ELF-1 (cell line): ENCODE results near the gene PSMD5.

Source experiments
- DNase-seq: peaks from one replicate; pipeline ENCODE4 v3.0.0-alpha.2; 2016; ENCODE audit warnings: low read depth, low spot score

The PSMD5 gene

DNA sequence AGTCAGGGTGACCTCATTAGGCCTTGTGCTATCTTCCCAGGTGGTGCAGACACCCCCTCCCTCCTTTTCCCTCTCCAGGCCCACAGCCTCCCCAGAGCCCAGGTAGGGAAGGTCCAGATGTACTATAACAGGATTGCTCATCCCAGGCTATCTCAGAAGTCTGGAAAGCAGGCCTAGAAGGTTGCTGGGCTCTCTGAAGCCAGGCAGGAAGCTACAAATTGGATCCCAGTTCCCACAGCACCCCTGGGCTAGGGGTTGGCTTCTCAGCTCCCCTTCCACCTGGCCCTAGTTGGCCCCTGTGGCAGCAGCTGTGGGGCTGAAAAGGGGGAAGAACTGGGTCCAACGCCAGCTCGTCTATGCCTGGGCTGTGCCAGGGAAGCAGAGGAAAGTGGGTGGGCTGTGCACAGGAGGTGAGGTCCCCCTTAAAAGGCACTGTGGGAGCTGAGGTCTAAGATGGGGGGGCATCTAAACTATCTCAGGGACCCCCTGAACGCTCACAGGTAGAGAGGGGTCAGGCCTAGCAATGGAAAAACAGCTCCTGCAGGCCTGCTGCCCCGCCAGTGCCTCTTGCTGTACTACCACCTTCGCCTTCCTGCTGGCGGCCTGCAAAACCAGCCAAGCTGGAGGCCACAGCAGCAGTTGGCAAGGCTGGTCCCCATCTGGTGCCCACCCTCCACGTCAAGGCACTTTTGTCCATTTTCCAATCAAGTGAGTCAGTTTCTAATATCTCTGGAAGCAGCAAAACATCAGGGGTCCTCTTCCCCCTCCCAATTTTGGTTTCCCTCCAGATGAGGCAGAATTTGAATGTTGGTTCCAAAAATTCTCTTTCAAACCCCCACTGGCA is 13.3 kb upstream of the PSMD5 start:
- no peak for DNase-seq

- no peak for DNase-seq
Measured at GRCh38 chr9:120854596-120855327, 12.0 kb upstream of the PSMD5 start.

DNA sequence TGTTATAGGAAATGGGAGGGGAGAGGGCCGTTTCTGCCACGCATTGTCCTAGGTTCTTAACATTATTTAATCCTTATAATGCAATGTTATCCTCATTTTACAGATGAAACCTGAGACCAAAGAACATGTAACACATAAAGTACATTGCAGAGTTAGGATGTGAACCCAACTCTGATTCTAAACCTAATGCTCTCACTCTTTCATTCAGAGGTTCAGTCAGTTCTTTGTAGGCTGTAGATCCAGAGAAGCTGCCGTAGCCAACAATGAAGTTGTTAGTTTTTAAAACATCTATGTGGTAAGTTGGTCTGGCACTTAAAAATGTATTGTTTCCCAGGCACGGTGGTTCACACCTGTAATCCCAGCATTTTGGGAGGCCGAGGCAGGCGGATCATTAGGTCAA is 10.5 kb upstream of the PSMD5 start:
- no peak for DNase-seq

DNA sequence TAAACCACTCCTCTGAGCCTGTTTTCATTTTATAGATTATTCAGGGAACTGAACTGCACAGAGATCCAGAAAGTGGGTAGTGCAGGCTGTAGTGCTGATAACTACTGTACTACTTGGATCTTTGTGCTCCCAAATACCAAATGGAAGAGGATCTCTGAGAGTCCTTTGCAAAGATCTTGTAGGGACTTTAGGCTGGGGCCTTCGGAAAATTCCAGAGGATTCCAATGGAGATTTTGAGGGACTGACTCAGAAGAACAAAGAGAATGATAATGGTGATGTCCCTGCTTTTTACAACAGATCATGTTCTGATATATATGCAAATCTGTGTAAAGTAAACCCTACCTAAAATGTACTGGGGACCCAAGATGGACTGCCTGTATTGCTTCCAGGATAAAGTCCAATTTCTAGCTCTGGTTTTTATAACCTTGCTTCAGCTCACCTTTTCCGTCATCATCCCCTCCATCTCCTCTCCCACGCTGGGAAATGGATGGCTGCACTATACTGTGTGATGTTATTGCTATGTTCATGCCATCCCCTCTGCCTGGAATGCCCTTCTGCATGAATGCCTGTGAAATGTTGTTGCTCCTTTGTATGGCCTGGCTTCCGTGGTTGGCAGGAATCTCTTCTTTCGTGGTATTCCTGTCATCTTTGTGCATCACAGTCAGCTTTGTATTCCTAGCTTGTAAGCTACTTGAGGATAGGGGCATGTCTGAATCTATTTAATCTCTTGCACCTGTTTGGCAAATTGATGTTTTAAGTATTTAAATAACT is 9.7 kb upstream of the PSMD5 start:
- no peak for DNase-seq

DNA sequence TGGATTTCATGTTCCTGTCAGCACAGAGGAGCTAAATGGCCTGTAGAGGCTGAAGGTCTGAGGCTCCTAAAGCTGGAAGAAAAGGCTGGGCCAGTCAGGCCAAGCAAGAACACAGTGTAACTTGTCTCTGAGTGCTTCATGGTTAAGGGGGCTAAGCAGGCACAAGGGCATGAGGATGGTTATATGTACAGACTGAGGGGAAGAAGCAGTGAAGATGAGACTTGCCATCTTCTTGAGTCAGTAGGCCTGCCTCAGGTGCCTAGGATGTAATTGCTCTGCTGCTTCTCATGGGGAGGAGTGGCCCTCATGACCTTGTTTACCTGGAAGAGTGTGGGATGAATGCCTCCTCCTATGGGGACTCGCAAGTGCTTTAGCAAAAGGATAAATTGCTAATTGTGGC is 8.7 kb upstream of the PSMD5 start:
- no peak for DNase-seq

GRCh38 chr9:120850315-120850714 is 7.6 kb upstream of the PSMD5 start:
- no peak for DNase-seq

- no peak for DNase-seq
Measured at GRCh38 chr9:120846906-120847305, 4.2 kb upstream of the PSMD5 start.

- no peak for DNase-seq
Measured at GRCh38 chr9:120846251-120846889, 3.6 kb upstream of the PSMD5 start.

DNA sequence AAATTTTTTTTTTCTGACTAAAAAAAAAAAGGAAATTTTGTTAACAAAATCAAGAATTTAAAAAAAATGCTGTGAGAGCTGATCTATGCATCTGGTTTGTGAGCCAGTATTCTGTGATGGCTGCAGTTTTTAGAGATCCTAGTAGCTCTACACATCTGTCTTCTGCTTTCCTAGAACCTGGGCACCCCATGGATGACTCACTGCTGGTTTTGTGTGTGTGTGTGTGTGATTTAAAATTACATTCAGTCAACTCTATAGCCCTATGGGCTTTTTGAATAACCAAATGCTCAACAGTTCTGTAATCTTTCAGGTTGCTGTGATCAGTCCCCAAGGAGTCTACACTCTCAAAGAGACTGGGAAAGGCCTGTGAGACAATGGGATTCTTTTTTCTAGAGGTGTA is 2.5 kb upstream of the PSMD5 start:
- DNase-seq: no peak

DNA sequence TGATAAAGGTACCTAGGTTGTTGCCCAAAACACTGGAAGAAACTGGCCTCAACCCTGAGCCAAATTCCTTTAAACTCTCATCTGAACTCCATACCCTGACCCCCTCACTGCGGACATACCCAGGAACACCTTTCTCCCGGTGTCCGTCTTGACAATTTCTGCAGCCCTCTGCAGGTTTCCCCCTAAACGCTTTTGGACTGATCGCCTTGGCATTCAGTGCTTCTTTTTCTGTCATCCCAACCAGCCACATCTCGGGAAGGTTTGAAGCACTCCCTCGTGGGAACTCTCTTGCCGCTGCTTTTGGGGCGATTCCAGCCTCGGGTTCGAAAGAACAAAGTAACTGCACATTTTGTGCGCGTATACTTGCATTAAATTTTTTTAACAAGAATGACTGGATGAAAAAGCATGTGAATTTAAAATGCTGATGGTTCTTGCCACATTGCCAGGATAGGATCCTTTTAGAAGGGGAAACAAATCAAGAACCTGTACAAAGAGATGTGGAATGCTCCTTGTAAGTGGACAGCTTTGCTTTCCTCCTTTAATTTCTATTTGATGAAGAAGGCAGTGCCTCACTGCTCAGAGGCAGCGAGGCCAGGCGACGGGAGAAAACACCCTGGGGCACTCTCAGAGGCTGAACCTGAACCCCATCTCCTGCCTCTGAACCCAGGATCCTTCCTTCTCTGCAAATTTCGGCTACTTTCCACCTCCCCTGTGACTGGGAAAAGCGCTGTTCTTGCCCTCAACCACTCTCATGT is 615 bp downstream of the PSMD5 start:
- no peak for DNase-seq

DNA sequence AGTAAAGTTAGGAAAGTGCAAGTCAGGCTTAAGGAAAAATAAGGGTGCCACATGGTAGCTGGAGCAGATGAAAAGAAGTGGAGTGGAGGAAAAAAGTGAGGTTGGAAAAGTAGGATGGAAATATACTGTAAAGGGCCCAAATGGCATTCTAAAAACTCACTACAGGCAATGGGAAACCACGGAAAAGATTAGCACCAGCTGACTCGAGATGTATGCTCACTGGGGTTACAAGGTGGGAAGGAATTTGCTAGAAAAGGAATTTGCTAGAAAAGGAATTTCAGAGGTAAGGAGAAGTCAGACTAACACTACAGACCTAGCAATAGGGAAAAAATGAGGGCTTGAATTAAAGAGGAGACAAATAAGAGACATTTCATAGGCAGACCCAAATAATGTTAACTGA is 3.6 kb downstream of the PSMD5 start:
- DNase-seq: no peak

- DNase-seq: no peak
Measured at GRCh38 chr9:120837921-120838320, 4.8 kb downstream of the PSMD5 start.

DNA sequence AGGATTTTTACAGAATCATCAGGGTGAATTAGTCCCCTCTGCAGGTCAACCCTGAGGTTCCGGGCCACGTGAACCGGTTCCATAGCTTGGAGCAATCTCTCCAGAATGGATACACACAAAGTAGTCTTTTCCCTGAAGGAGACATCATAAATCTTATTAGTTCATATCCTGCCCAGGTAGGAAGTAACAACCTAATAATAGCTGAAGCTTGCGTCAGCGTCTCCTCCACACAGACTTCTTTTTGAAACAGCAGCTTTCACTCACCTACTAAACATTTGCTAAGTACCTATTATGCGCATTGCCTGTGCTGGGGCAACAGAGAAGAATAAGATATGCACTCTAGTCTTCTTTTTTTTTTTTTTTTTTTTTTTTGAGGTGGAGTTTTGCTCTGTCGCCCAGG is 9.4 kb downstream of the PSMD5 start:
- DNase-seq: no peak

GRCh38 chr9:120832807-120833206 is 9.9 kb downstream of the PSMD5 start:
- no peak for DNase-seq

DNA sequence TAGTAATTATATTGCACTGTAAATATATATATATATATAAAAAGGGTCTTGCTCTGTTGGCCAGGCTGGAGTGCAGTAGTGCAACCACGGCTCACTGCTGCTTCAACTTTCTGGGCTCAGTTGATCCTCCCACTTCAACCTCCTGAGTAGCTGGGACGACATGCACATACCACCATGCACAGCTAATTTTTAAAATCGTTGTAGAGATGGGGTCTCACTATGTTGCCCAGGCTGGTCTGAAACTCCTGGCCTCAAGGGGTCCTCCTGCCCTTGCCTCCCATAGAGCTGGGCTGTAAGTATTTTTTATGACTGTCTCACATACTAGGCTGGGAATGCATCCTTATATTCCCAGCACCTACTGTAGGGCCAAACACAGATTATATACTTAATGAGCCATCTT is 11.9 kb downstream of the PSMD5 start:
- no peak for DNase-seq

GRCh38 chr9:120830151-120830550 is 12.6 kb downstream of the PSMD5 start:
- no peak for DNase-seq

DNA sequence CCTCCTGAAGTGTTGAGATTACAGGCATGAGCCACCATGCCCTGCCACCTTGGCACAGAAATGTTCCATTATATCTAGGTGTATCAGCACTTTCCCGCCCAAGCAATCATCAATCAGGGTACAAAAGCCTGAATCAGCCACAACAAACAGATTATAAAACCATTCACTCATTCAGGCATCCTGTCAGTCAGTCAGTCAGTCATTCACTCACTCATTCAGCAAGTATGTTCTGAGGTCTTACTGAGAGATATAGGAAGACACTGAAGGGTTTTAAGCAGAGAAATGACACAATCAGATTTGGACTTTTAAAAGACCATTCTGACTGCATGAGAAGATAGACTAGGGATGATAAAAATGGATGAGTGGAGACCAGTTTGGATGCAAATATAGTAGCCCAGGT is 13.1 kb downstream of the PSMD5 start:
- DNase-seq: no peak

DNA sequence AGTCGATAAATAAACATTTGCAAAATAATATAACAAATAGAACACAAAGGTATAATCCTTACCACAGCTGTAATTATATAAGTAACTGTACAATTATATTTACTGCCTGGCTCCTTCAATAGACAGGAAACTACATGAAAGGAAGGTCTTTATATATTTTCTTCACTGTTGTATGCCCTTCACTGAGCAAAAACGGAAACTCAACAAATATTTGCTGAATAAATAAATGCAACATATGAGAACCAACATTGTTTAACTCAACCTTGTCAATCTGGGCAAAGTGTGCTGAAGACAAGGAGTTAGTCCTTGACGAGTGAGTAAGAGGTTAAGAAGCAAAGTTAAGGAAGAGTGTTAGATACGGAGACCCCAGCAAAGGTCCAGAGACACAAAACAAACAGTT is 22.6 kb downstream of the PSMD5 start:
- DNase-seq: no peak

GRCh38 chr9:120818595-120818994 is 24.1 kb downstream of the PSMD5 start:
- DNase-seq: no peak

- DNase-seq: no peak
Measured at GRCh38 chr9:120815075-120815474, 27.6 kb downstream of the PSMD5 start.

DNA sequence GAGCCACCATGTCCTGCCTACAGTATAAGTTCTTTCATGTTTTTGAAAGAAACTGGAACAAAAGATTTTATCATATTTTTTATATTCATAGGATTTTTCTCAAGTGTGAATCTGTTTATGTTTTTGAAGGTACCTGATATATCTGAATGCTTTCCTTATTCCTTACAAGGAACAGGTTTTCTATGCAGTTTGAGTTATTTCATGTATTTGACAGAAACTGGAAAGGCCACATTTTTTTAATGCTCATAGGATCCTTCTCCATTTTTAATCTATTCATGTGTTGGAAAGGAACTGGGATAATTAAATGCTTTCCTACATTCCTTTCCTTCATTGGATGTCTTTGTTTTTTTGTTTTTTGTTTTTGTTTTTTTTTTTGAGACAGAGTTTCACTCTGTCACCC is 33.8 kb downstream of the PSMD5 start:
- DNase-seq: no peak
